HL-60 (cell line): Measurements from ENCODE around the gene FAM90A1.
"Not testable (repeated sequence)": the region's sequence is repeated elsewhere in the genome, so short reads cannot be mapped to it uniquely, and the experiment has no call there.

Experiments
- DNase-seq, 2 experiments: peaks; one replicate each; pipeline ENCODE4 v3.0.0-alpha.2; 2010 to 2020; ENCODE audit warnings: low read depth in 1 of 2, low spot score in 1 of 2
- H3K27ac ChIP-seq: fragments of 250-450 bp; sonication (Bioruptor Pico); replicated peaks from 2 replicates; pipeline ENCODE4 v1.5.1; 2020; ENCODE audit warnings: mild to moderate bottlenecking, moderate library complexity
- H3K27me3 ChIP-seq: fragments of 250-450 bp; sonication (Bioruptor Pico); 2 replicates; pipeline ENCODE4 v1.5.1; 2021; ENCODE audit warnings: mild to moderate bottlenecking, moderate library complexity; ENCODE audit not compliant: insufficient read depth, poor library complexity, severe bottlenecking
- H3K4me3 ChIP-seq: replicated peaks from 2 replicates; pipeline ENCODE4 v1.5.1; 2011; ENCODE audit warnings: mild to moderate bottlenecking, control low read depth, low read length; ENCODE audit not compliant: insufficient read depth
- SPI1 ChIP-seq: IDR thresholded peaks from 2 replicates; pipeline ENCODE4 v1.6.1; 2012; ENCODE audit warnings: low read depth, mild to moderate bottlenecking, borderline replicate concordance
- long read RNA-seq: library from polyadenylated mRNA; unstranded; transcript quantifications from one replicate; pipeline ENCODE4 v2.0.0, GENCODE V29; 2020

Gene FAM90A1, protein sequence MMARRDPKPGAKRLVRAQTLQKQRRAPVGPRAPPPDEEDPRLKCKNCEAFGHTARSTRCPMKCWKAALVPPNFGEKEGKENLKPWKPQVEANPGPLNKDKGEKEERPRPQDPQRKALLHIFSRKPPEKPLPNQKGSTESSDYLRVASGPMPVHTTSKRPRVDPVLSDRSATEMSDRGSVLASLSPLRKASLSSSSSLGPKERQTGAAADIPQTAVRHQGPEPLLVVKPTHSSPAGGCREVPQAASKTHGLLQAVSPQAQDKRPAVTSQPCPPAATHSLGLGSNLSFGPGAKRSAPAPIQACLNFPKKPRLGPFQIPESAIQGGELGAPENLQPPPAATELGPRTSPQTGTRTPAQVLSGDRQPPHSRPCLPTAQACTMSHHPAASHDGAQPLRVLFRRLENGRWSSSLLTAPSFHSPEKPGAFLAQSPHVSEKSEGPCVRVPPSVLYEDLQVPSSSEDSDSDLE
- long read RNA-seq, result 0 reads

DNA sequence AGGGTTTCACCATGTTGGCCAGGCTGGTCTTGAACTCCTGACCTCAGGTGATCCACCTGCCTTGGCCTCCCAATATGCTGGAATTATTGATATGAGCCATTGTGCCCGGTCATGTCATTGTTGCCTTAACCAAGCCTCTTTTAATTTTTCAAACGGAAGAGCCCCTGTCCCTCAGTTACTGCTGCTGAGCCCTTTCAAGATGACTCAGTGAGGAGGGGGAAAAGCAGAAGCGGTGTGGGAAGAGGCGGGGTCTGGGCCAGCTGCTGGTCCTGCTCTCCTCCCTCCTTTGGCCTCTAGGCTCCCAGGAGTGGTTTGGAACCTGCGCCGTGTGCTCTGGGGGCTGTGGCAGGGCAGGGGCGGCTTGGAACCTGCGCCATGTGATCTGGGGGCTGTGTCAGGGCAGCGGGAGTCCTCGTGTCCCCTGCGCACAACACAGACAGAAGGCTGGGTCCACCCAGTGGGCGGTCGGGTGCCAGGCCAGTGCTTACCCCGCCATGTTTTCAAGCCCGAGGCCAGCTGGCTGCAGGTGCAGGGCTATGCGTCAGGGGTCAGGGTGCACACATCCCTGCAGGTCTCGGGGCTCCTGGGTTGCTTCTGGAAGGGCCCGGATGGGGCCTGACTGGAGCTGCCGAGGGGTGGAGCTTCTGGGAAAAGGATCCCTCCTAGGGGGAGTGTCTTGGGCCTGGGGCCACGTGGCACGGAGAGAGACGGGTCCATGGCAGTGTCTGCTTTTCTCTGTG, at the start of gene FAM90A1:
TSS of gene FAM90A1 (minus strand) at position 627 of the 740 bp plus-strand sequence. CDS start 2,786 bp downstream, outside the sequence.
- not testable (repeated sequence) for H3K4me3 ChIP-seq, H3K27ac ChIP-seq, H3K27me3 ChIP-seq
- DNase-seq, result peak in 1 of 2 experiments; percentile 56
- peak; percentile 61; the same call in 1 of the 2 replicates for TF ChIP-seq SPI1

DNA sequence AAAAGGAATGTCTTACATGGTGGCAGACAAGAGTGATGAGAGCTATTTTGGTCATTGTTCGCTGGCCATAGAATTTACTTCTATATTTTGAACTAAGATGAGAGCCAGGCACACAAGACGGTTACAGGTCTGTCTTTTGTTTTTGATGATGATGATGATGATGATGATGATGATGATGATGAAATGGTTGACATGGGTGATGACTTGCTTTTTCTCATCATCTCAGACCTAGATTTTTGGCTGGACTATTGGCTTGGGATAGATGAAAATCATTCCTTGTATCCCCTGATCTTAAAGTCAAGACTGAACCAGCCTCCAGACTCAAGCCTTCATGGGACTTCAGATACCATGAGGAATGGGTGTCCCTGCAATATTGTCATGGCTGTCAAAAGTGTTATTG, 49.0 kb upstream of the FAM90A1 start:
- H3K27me3 ChIP-seq, DNase-seq, H3K4me3 ChIP-seq, H3K27ac ChIP-seq: not testable (repeated sequence)

DNA sequence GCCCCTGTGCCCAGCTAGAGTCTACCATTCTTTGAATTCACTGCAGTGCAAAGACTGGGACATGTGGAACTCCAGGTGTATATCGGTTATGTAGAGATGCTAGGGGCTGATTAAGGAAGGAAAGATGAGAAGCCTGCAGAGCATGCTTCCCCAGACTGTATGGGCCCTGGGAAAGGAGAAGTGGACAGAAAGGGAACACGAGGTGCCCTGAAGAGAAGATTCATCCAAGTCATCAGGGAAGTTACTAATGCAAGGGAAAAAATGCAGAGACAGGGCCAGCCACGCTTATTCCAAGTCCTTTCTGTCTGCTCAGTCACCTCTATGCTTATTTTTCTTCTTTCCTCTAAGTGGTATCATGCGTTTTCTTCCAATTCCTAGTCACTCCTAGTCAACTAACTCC, 39.3 kb upstream of the FAM90A1 start:
- H3K4me3 ChIP-seq, H3K27me3 ChIP-seq, H3K27ac ChIP-seq: not testable (repeated sequence)
- TF ChIP-seq SPI1, result peak; percentile 80
- peak; percentile 10 to 45 for DNase-seq

DNA sequence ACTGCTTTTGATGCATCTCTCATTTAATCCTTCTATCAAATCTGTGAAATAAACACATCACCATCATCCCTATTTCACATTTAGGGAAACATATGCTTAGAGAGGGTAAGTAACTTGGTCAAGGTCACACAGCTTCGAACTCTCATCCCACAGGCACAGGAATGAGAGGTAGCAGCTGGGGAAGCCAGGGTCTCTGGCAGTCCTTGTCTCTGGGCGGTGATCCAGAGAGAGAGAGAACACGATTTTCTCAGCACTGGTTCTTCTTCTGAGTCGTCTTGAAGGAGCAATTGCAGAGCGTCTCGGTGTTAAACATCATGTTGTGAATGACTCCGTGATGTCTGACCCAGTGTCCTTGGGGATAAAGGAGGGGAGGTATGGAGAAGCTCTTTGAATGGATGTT, 36.8 kb upstream of the FAM90A1 start:
- not testable (repeated sequence) for DNase-seq, H3K27ac ChIP-seq, H3K4me3 ChIP-seq, H3K27me3 ChIP-seq

DNA sequence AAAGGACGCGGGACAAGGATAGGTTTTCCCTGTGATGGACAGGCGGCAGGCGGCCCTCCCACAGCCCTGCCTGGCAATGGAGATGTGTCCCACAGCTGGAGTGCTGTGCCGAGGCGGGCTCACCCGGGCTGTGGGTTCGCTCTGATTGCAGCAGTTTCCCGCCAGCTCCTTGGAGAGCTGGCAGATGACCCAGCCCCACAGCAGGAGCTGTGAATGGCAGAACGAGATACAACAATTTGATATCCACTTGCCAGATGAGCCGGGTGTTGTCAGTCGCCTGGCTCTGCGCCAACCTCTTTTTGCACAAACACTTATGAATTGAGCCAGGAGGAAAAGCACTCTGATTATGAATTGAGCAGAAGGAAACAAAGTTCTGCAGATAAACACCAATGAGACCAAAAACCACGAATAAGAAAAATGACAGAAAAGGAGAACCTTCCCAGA, 33.7 kb upstream of the FAM90A1 start:
- not testable (repeated sequence) for H3K27ac ChIP-seq, H3K27me3 ChIP-seq, H3K4me3 ChIP-seq
- DNase-seq, result peak in 1 of 2 experiments; percentile 44

DNA sequence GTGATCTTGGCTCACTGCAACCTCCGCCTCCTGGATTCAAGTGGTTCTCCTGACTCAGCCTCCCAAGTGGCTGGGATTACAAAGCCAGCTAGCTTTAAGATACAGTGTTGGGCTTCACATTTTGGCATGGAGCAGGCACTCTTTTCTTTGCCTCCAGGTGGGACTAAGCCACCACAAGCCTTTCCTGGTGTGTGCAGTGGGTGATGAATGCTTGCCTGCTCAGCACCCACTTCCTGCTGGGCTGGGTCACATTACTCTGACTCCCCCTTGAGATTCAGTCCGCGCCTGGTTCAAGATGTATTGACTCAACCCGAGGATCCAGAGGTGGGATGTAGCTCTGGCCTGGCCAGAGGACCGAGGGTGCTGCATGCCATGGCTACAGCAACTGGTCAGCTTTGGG, 28.9 kb upstream of the FAM90A1 start:
- not testable (repeated sequence) for H3K27ac ChIP-seq, DNase-seq, H3K27me3 ChIP-seq, H3K4me3 ChIP-seq

DNA sequence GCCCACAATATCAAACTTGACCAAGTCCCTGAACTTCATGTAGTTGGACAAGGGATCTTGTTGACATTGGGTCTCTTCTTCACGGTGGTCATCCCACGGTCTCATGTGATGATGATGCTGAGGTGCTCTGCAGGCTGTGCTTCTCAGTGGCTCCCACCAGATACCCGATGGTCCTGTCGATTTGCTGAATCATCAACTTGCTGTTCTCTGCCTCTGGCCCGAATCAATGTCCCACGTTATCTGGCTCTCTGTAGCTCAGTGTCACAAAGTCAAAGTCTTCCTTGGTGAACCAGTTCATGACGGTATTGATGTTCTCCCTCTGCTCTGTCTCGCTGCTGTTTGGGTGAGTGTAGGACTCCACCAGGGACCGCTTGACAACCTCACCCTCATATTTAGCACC, 27.3 kb upstream of the FAM90A1 start:
- not testable (repeated sequence) for H3K27ac ChIP-seq, DNase-seq, H3K4me3 ChIP-seq, H3K27me3 ChIP-seq

DNA sequence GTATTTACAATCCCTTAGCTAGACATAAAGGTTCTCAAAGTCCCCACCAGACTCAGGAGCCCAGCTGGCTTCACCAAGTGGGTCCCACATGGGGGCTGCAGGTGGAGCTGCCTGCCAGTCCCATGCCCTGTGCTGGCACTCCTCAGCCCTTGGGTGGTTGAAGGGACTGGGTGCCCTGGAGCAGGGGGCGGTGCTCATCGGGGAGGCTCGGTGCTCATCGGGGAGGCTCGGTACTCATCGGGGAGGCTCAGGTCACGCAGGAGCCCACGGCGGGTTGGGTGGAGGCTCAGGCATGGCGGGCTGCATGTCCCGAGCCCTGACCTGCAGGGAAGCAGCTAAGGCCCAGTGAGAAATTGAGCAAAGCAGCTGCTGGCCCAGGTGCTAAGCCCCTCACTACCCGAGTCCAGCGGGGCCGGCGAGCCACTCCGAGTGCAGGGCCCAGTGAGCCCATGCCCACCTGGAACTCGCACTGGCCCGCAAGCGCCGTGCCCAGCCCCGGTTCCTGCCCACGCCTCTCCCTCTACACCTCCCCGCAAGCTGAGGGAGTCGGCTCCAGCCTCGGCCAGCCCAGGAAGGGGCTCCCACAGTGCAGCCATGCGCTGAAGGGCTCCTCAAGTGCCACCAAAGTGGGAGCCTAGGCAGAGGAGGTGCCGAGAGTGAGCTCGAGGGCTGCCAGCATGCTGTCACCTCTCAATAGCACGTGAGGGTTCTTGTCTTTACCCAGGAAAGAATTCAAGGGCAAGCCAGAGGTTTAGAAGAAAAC, 24.8 kb upstream of the FAM90A1 start:
- not testable (repeated sequence) for DNase-seq, H3K27ac ChIP-seq, H3K27me3 ChIP-seq, H3K4me3 ChIP-seq

DNA sequence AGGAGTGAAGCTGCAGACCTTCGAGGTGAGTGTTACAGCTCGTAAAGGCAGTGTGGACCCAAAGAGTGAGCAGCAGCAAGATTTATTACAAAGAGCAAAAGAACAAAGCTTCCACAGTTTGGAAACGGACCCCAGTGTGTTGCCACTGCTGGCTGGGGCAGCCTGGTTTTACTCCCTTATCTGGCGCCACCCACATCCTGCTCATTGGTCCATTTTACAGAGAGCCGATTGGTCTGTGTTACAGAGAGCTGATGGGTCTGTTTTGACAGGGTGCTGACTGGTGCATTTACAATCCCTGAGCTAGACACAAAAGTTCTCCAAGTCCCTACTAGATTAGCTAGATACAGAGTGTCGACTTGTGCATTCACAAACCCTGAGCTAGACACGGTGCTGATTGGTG, 24.2 kb upstream of the FAM90A1 start:
- H3K27me3 ChIP-seq, H3K27ac ChIP-seq, H3K4me3 ChIP-seq, DNase-seq: not testable (repeated sequence)

DNA sequence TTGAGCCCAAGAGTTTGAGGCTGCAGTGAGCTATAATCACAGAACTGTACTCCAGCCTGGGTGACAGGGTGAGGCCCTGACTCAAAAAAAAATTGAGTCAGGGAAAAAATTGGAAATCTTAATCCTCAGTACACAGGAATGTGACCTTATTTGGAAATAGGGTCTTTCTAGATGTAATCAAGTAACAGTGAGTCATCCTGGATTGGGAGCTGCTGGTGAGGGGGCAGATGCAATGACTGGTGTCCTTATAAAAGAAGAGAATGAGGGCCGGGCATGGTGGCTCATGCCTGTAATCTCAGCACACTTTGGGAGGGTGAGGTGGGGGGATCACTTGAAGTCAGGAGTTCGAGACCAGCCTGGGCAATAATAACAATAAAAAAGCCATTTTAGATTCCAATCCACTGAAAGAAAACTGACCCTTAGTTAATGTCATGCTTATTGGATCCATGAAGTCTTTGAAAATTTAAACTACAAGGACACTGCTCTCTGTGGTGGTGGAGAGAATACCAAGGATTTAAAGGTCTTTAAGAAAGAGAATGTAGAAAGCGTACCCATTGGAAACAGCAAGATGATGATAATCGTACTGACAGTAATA, 19.6 kb upstream of the FAM90A1 start:
- H3K4me3 ChIP-seq, H3K27me3 ChIP-seq, DNase-seq, H3K27ac ChIP-seq: not testable (repeated sequence)

DNA sequence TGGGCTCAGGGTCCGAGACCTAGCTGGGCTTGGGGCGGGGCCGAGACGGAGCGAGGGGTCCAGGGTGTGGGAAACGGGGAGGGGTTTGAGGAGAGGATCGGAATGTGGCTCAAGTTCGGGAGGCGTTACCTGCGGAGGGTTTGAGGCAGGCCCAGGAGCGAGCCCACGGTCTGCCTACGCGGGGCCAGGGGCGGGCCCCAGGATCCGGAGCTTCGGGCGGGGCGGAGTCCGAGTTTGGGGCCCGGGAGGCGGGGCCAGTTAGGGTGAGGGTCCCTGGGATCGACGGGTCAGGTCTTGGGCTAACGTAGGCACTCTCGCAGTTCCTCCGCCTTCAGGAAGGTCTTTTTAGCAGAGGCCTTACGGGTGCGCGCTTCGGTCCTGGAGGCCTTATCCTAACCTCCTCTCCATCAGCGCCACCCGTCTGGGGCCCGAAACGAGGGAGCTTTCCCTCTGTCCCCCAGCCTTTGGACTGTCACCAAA, 16.3 kb upstream of the FAM90A1 start:
- H3K27ac ChIP-seq, result peak overlapping the region; percentile 59
- H3K27me3 ChIP-seq, result not testable (repeated sequence)
- peak in 1 of 2 experiments; percentile 20 for DNase-seq
- H3K4me3 ChIP-seq, result peak overlapping the region; percentile 69

DNA sequence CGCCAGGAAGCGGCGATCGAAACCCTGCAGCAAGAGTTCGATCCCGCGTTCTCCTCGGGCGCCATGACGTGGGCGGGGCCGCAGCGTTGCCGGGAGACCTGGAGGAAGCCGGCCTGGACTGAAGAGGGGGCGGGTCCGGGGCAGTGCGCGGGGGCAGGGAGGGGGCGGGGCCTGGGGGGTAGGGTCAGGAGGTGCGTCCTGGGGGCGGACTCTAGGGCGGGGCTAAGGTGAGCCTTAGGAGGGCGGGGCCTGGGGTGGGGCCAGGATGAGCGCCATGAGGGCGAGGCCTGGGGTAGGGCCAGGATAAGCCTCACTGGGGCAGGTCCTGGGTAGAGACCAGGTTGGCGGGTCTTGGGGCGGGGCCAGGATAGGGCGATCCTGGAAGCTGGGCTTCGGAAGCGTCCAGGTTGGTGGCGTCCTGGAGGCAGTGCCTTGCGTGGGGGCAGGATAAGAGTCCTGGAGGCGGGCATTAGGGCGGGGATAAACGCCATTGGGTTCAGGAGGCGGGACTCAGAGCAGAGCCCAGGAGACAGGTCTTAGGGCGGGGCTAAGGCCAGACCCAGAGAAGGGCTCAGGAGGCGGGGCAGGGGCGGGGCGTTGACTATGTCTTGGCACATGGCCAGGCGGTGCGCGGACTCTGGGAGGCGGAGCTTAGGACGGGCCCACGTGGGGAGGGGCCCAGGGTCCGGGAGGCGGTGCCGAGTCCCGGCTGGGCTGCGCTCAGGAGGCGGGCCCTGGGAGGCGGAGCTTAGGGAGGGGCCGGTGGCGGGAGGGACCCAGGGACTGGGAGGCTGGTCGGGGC, 15.7 kb upstream of the FAM90A1 start:
- DNase-seq, result peak; percentile 87 to 98
- H3K27me3 ChIP-seq, result not testable (repeated sequence)
- Histone ChIP-seq H3K4me3 (peak overlapping the region; percentile 69), H3K27ac (peak overlapping the region; percentile 72)

DNA sequence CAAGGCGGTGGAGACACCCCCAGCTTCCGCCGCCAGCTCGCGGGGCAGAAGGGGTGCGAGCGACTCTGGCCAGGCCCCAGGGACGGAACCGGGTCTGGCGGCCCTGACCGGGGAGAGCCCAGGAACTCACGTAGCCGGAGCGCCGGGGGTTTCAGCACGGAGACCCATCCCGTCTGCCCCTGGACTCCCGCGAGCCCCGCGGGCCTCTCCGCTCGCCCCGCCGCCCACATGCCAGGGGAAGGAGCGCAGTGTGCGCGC, 15.1 kb upstream of the FAM90A1 start:
- peak overlapping the region; percentile 62 for H3K4me3 ChIP-seq
- H3K27ac ChIP-seq, result peak overlapping the region; percentile 72
- DNase-seq, result not testable (repeated sequence)

More for the DNA sequence above, 15.1 kb upstream of the FAM90A1 start:
- H3K27me3 ChIP-seq, result not testable (repeated sequence)
